NCI-H226 (cell line): ENCODE measurements around the gene MARCHF3.
"Not testable (repeated sequence)": the region's sequence is repeated elsewhere in the genome, so short reads cannot be mapped to it uniquely, and the experiment has no call there.

Experiments
- DNase-seq: peaks from one replicate; pipeline ENCODE4 v3.0.0-alpha.2; 2015

The MARCHF3 gene

GRCh38 chr5:127030259-127031146 lies at the start of gene MARCHF3:
Gene MARCHF3 (minus strand): TSS chr5:127030558. CDS start chr5:126918171, 112,387 bp downstream.
- peak; percentile 93 for DNase-seq

- DNase-seq: no peak
These were observed 49.7 kb upstream of the MARCHF3 start for GRCh38 chr5:127079994-127080491.

GRCh38 chr5:127077366-127077765 lies 47.0 kb upstream of the MARCHF3 start:
- no peak for DNase-seq

GRCh38 chr5:127076315-127077129 lies 46.2 kb upstream of the MARCHF3 start:
- peak; percentile 69 for DNase-seq

- DNase-seq: peak; percentile 12
These were observed 44.1 kb upstream of the MARCHF3 start for GRCh38 chr5:127074466-127074865.

GRCh38 chr5:127072861-127073846 lies 42.8 kb upstream of the MARCHF3 start, which contains the start of gene C5orf63:
Gene C5orf63 (minus strand): TSS chr5:127073502. CDS start chr5:127058995, 14,507 bp downstream.
- no peak for DNase-seq

GRCh38 chr5:127070243-127070642 lies 39.9 kb upstream of the MARCHF3 start:
- no peak for DNase-seq

GRCh38 chr5:127068493-127069214 lies 38.3 kb upstream of the MARCHF3 start:
- peak; percentile 47 for DNase-seq

- DNase-seq: no peak
These were observed 36.4 kb upstream of the MARCHF3 start for GRCh38 chr5:127066721-127067120.

GRCh38 chr5:127064253-127064840 lies 34.0 kb upstream of the MARCHF3 start:
- no peak for DNase-seq

- no peak for DNase-seq
These were observed 33.0 kb upstream of the MARCHF3 start for GRCh38 chr5:127063257-127063913.

GRCh38 chr5:127061956-127062355 lies 31.6 kb upstream of the MARCHF3 start:
- DNase-seq: no peak

GRCh38 chr5:127061537-127061936 lies 31.2 kb upstream of the MARCHF3 start:
- no peak for DNase-seq

- DNase-seq: no peak
These were observed 30.2 kb upstream of the MARCHF3 start for GRCh38 chr5:127060470-127060985.

- no peak for DNase-seq
These were observed 26.5 kb upstream of the MARCHF3 start for GRCh38 chr5:127056896-127057295.

- DNase-seq: no peak
These were observed 25.7 kb upstream of the MARCHF3 start for GRCh38 chr5:127055880-127056653.

- DNase-seq: not testable (repeated sequence)
These were observed 23.2 kb upstream of the MARCHF3 start for GRCh38 chr5:127053551-127053950.

GRCh38 chr5:127053049-127053448 lies 22.7 kb upstream of the MARCHF3 start:
- no peak for DNase-seq

GRCh38 chr5:127051591-127051990 lies 21.2 kb upstream of the MARCHF3 start:
- no peak for DNase-seq
